ENCODE measurements around the gene PTK6. TPM values are rescaled to one million over a fixed set of nuclear protein-coding genes. Genes with fewer than 3 reads are reported as not detected.

PTK6 gene
- total and polyA plus RNA-seq, 2 of the 13 experiments (the other 11 are each of a cell fraction or from before 2014, with no cell fraction given) = 0.08 TPM; not detected in 1

GRCh38 chr20:63505723-63506122 is 31.5 kb downstream of the PTK6 start (continued):
- TF ChIP-seq SAFB2 (CRISPR knock-in tag; IDR thresholded peaks at IDR 0.05; ENCODE audit: borderline replicate concordance, low read depth) = no peak
- TF ChIP-seq MTA3 (CRISPR knock-in tag; IDR thresholded peaks at IDR 0.05) = no peak
- no peak for TF ChIP-seq ZFP41 (CRISPR knock-in tag; IDR thresholded peaks at IDR 0.05; ENCODE audit: borderline replicate concordance)
- no peak for TF ChIP-seq HCFC1 (IDR thresholded peaks at IDR 0.05; ENCODE audit: low read depth, low read length)
- TF ChIP-seq LBX2 (CRISPR knock-in tag; IDR thresholded peaks at IDR 0.05; ENCODE audit: borderline replicate concordance) = no peak
- TF ChIP-seq STAT5B (CRISPR knock-in tag; IDR thresholded peaks at IDR 0.05) = no peak
- TF ChIP-seq ZNF282 (IDR thresholded peaks at IDR 0.05; ENCODE audit: partially characterized antibody) = no peak
- TF ChIP-seq ZNF225 (CRISPR knock-in tag; IDR thresholded peaks at IDR 0.05) = no peak

- no peaks in the 10 kb centered on the region for H3K36me3 ChIP-seq (replicated peaks in 1 of 2; ENCODE audit: control insufficient read depth in 1 of 2, insufficient read depth in 2 of 2, low read length in 2 of 2)
- no peak overlapping the region for H3K4me2 ChIP-seq (ENCODE audit: low read depth, low read length)
- no peak overlapping the region for H2AFZ ChIP-seq (ENCODE audit: low read length)
- intact Hi-C loops (cut with micrococcal nuclease; ENCODE audit: unreplicated experiment) = no loop called here
- 29% methylated on average over 8 of the region's 8 CpGs for WGBS (ENCODE audit: low lambda C conversion rate)
- in situ Hi-C loops (cut with HindIII; ENCODE audit: extremely low pct_ligation_motif_present, low pct_unique_long_range_greater_than_20kb) = no loop called here
- POLR2A ChIA-PET = no interaction called here
- no peak for DNase-seq (ENCODE audit: low spot score)
- no peak overlapping the region for H3K27ac ChIP-seq (ENCODE audit: extremely low read length, insufficient read depth, low read length)
- H3K79me2 ChIP-seq (ENCODE audit: insufficient read depth, low read length) = no peaks in the 10 kb centered on the region
- no peak overlapping the region for H3K4me3 ChIP-seq (replicated peaks in 1 of 3; ENCODE audit: insufficient read depth in 1 of 3, low read depth in 2 of 3, low read length in 3 of 3)
- H3K4me1 ChIP-seq (ENCODE audit: insufficient read depth, low read length) = no peaks in the 10 kb centered on the region
- H4K20me1 ChIP-seq (ENCODE audit: insufficient read depth, low read length) = no peaks in the 10 kb centered on the region; the same call in 1 of the 2 replicates
- no peak overlapping the region for H3K9ac ChIP-seq (ENCODE audit: insufficient read depth, low read depth, low read length)
- H3K9me3 ChIP-seq (ENCODE audit: low read length) = no peaks in the 10 kb centered on the region
- H3K27me3 ChIP-seq (ENCODE audit: control insufficient read depth in 1 of 2, insufficient read depth in 2 of 2, low read length in 2 of 2) = peaks cover 20 to 90% of the 10 kb centered on the region in 2 experiments; a peak in 4 of 5 replicates
- CTCF ChIA-PET (ENCODE audit: low intra/inter-chr PET ratio, low total read pairs) = no interaction called here
- FAIRE-seq = no peak
- no peak for ATAC-seq
- no TSS peak for BruUV-seq (replicated peaks)
- TF ChIP-seq ZNF329 (CRISPR knock-in tag; IDR thresholded peaks at IDR 0.05; ENCODE audit: low read depth) (no peak), ATRX (CRISPR knock-in tag; IDR thresholded peaks at IDR 0.05; ENCODE audit: borderline replicate concordance) (no peak), ZBTB20 (CRISPR knock-in tag; IDR thresholded peaks at IDR 0.05; ENCODE audit: borderline replicate concordance, low read depth) (no peak), ZNF350 (CRISPR knock-in tag; IDR thresholded peaks at IDR 0.05; ENCODE audit: borderline replicate concordance, low read depth) (no peak), PBX2 (CRISPR knock-in tag; IDR thresholded peaks at IDR 0.05) (no peak), ZBTB4 (CRISPR knock-in tag; IDR thresholded peaks at IDR 0.05; ENCODE audit: borderline replicate concordance) (no peak), DDIT3 (CRISPR knock-in tag; IDR thresholded peaks at IDR 0.05) (no peak), SPEN (CRISPR knock-in tag; IDR thresholded peaks at IDR 0.05; ENCODE audit: low read depth) (no peak)
These were observed 31.9 kb downstream of the PTK6 start for GRCh38 chr20:63505281-63505680.

Measured in HepG2 (cell line).